Measurements from ENCODE around the gene ACOT7. TPM values are rescaled to one million over a fixed set of nuclear protein-coding genes. Genes with fewer than 3 reads are reported as not detected.
A peak's percentile ranks its signal among the peaks of the same experiment; 100 is the strongest.
"Not testable (repeated sequence)": the region's sequence is repeated elsewhere in the genome, so short reads cannot be mapped to it uniquely, and the experiment has no call there.

ACOT7 gene
- polyA plus RNA-seq, 1 donor from 2014 or later = 3.8 TPM

- Mint-ChIP-seq H3K4me3 (peak overlapping the region in 1 of 4 donors; percentile 9), H3K36me3 (peaks cover 2% of the 10 kb centered on the region), H3K27me3 (no peaks in the 10 kb centered on the region), H3K27ac (peak overlapping the region in 1 of 3 donors; percentile 57), H3K4me1 (peaks cover 0 to 1% (median 0%) of the 10 kb centered on the region in 3 donors), H3K9me3 (no peaks in the 10 kb centered on the region)
Measured at GRCh38 chr1:6314503-6314902, 79.1 kb downstream of the ACOT7 start.

GRCh38 chr1:6313393-6314200, 80.0 kb downstream of the ACOT7 start:
- Mint-ChIP-seq H3K36me3 (peaks cover 2% of the 10 kb centered on the region), H3K27me3 (no peaks in the 10 kb centered on the region), H3K4me1 (peaks cover 0 to 1% (median 0%) of the 10 kb centered on the region in 3 donors), H3K4me3 (no peak overlapping the region), H3K27ac (no peak overlapping the region), H3K9me3 (no peaks in the 10 kb centered on the region)

GRCh38 chr1:6310116-6310848, 83.3 kb downstream of the ACOT7 start:
- Mint-ChIP-seq H3K36me3 (peaks cover 4% of the 10 kb centered on the region), H3K4me3 (no peak overlapping the region), H3K27ac (peak overlapping the region in 1 of 3 donors; percentile 39), H3K4me1 (peaks cover 0 to 5% (median 0%) of the 10 kb centered on the region in 3 donors), H3K9me3 (no peaks in the 10 kb centered on the region), H3K27me3 (no peaks in the 10 kb centered on the region)

DNA sequence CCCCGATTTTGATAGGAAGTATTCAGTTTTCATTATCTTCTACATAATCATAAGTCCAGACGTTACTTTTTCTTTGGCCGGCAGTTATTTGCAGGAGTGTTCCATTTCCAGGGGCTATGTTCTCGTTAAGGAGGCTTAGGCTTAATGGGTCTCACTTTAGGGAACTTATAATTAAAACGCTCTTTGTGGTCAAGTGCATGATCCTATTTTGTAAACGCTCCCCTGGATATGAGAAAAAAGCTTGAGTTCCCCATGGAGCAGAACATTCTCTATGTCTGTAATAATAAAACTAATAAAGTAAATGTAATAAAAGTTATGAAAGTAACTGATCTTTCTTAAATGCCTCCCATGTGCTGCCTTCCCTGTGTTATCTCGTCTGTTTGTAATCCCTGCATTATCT, 84.0 kb downstream of the ACOT7 start:
- H3K27me3 Mint-ChIP-seq = no peaks in the 10 kb centered on the region
- no peak overlapping the region for H3K4me3 Mint-ChIP-seq
- H3K27ac Mint-ChIP-seq = no peak overlapping the region
- peaks cover 4% of the 10 kb centered on the region for H3K36me3 Mint-ChIP-seq
- peaks cover 0 to 5% (median 0%) of the 10 kb centered on the region in 3 donors for H3K4me1 Mint-ChIP-seq
- no peaks in the 10 kb centered on the region for H3K9me3 Mint-ChIP-seq

- no peak overlapping the region for H3K4me3 Mint-ChIP-seq
Measured at GRCh38 chr1:6308449-6308848, 85.1 kb downstream of the ACOT7 start.

DNA sequence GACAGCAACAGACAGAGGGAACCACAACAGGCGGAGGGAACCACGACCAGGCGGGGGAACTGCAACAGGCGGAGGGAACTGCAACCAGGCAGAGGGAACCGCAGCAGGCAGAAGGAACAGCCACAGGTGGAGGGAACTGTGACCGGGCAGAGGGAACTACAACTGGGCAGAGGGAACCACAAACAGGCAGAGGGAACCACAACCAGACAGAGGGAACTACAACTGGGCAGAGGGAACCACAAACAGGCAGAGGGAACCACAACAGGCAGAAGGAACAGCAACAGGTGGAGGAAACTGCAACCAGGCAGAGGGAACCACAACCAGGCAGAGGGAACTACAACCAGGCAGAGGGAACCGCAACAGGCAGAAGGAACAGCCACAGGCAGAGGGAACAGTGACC, 85.9 kb downstream of the ACOT7 start:
- H3K27ac Mint-ChIP-seq, H3K4me3 Mint-ChIP-seq, H3K9me3 Mint-ChIP-seq, H3K36me3 Mint-ChIP-seq, H3K4me1 Mint-ChIP-seq, H3K27me3 Mint-ChIP-seq: not testable (repeated sequence)

More at GRCh38 chr1:6308449-6308848, 85.1 kb downstream of the ACOT7 start:
- H3K9me3 Mint-ChIP-seq = no peaks in the 10 kb centered on the region
- H3K27me3 Mint-ChIP-seq = no peaks in the 10 kb centered on the region
- peaks cover 3% of the 10 kb centered on the region for H3K36me3 Mint-ChIP-seq
- no peak overlapping the region for H3K27ac Mint-ChIP-seq
- peaks cover 0 to 4% (median 0%) of the 10 kb centered on the region in 3 donors for H3K4me1 Mint-ChIP-seq

- Mint-ChIP-seq H3K4me1 (peaks cover 0 to 4% (median 0%) of the 10 kb centered on the region in 3 donors), H3K36me3 (peaks cover 6% of the 10 kb centered on the region), H3K4me3 (no peak overlapping the region), H3K27me3 (no peaks in the 10 kb centered on the region), H3K9me3 (no peaks in the 10 kb centered on the region), H3K27ac (no peak overlapping the region)
Measured at GRCh38 chr1:6307099-6307498, 86.5 kb downstream of the ACOT7 start.

GRCh38 chr1:6303397-6304012, 90.1 kb downstream of the ACOT7 start:
- no peak overlapping the region for H3K27ac Mint-ChIP-seq
- H3K9me3 Mint-ChIP-seq = no peaks in the 10 kb centered on the region
- H3K36me3 Mint-ChIP-seq = peaks cover 8% of the 10 kb centered on the region
- no peaks in the 10 kb centered on the region for H3K27me3 Mint-ChIP-seq
- peak overlapping the region in 1 of 4 donors; percentile 70 for H3K4me3 Mint-ChIP-seq
- peaks cover 0 to 4% (median 0%) of the 10 kb centered on the region in 3 donors for H3K4me1 Mint-ChIP-seq

- Mint-ChIP-seq H3K4me3 (no peak overlapping the region), H3K4me1 (peaks cover 0 to 4% (median 0%) of the 10 kb centered on the region in 3 donors), H3K9me3 (no peaks in the 10 kb centered on the region), H3K36me3 (peaks cover 9% of the 10 kb centered on the region), H3K27ac (no peak overlapping the region), H3K27me3 (no peaks in the 10 kb centered on the region)
Measured at GRCh38 chr1:6302568-6302967, 91.0 kb downstream of the ACOT7 start.

GRCh38 chr1:6301526-6301925, 92.0 kb downstream of the ACOT7 start:
- Mint-ChIP-seq H3K27me3 (no peaks in the 10 kb centered on the region), H3K36me3 (peaks cover 8% of the 10 kb centered on the region), H3K4me1 (peaks cover 0 to 2% (median 0%) of the 10 kb centered on the region in 3 donors), H3K4me3 (no peak overlapping the region), H3K9me3 (no peaks in the 10 kb centered on the region), H3K27ac (no peak overlapping the region)

DNA sequence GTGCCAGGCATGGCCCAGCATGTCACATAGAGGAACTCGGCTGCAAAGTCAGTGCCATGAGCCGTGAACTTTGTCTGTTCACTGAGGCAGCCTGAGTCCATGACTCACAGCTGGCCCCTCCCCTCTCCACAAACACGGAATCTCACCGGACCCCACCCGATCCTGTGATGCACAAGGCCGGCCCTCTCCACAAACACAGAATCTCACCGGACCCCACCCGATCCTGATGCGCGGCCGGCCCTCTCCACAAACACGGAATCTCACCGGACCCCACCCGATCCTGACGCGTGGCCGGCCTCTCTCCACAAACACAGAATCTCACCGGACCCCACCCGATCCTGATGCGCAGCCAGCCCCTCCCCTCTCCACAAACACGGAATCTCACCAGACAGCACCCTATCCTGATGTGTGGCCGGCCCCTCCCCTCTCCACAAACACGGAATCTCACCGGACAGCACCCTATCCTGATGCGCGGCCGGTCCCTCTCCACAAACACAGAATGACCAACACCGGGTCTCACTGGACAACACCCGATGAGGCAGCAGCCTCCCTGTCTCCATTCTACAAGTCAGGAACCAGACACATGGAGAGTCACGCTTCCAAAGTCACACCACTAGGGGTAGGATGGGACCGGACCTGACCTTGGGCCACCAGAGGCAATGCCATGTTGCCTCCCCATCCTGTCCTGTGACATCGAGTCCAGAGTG, 93.1 kb downstream of the ACOT7 start:
- Mint-ChIP-seq H3K36me3 (peaks cover 8% of the 10 kb centered on the region), H3K4me3 (no peak overlapping the region), H3K9me3 (no peaks in the 10 kb centered on the region), H3K27me3 (no peaks in the 10 kb centered on the region), H3K4me1 (no peaks in the 10 kb centered on the region), H3K27ac (no peak overlapping the region)

DNA sequence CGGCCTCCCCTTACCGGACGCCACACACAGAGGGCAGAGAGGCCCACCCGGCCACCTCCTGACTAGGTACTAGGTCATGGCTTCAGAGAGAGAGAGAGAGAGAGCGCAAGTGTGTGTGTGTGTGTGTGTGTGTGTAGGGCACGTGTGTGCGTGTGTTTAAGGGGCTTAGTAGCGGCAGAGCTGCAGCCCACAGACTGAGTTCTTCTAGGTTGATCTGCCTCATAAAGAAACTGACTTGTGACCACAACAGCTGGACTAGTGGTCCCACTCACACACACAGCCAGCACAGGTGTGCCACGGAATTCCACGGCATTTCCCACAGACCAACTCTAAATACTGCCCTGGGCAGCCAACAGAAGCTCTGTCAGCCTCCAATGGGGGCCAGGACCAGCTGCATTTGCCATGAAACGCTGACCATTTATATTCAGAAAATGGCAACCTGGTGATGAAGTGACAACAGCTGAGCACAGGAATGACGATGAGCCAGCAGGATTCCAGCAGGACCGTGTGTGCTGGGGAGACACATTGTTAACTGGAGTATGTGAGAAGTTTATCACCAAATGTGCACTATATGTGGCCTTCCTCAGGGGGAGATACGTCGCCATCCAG, 93.9 kb downstream of the ACOT7 start:
- no peak overlapping the region for H3K4me3 Mint-ChIP-seq

GRCh38 chr1:6298940-6299465, 94.6 kb downstream of the ACOT7 start:
- Mint-ChIP-seq H3K9me3 (no peaks in the 10 kb centered on the region), H3K4me1 (peaks cover 0 to under 1% (median 0%) of the 10 kb centered on the region in 3 donors), H3K27me3 (no peaks in the 10 kb centered on the region), H3K27ac (peak overlapping the region in 1 of 3 donors; percentile 57), H3K4me3 (no peak overlapping the region), H3K36me3 (peaks cover 8% of the 10 kb centered on the region)

More for the DNA sequence above, 93.9 kb downstream of the ACOT7 start:
- Mint-ChIP-seq H3K36me3 (peaks cover 8% of the 10 kb centered on the region), H3K27me3 (no peaks in the 10 kb centered on the region), H3K9me3 (no peaks in the 10 kb centered on the region), H3K27ac (no peak overlapping the region), H3K4me1 (no peaks in the 10 kb centered on the region)

- Mint-ChIP-seq H3K27ac (peak overlapping the region in 1 of 3 donors; percentile 57), H3K27me3 (no peaks in the 10 kb centered on the region), H3K4me1 (peaks cover 0 to 2% (median 0%) of the 10 kb centered on the region in 3 donors), H3K4me3 (no peak overlapping the region), H3K9me3 (no peaks in the 10 kb centered on the region), H3K36me3 (peaks cover 8% of the 10 kb centered on the region)
Measured at GRCh38 chr1:6298530-6298929, 95.0 kb downstream of the ACOT7 start.

All from IgD-negative memory B cell (primary cell).